ENCODE data around the gene TMEM94.

Gene TMEM94

DNA sequence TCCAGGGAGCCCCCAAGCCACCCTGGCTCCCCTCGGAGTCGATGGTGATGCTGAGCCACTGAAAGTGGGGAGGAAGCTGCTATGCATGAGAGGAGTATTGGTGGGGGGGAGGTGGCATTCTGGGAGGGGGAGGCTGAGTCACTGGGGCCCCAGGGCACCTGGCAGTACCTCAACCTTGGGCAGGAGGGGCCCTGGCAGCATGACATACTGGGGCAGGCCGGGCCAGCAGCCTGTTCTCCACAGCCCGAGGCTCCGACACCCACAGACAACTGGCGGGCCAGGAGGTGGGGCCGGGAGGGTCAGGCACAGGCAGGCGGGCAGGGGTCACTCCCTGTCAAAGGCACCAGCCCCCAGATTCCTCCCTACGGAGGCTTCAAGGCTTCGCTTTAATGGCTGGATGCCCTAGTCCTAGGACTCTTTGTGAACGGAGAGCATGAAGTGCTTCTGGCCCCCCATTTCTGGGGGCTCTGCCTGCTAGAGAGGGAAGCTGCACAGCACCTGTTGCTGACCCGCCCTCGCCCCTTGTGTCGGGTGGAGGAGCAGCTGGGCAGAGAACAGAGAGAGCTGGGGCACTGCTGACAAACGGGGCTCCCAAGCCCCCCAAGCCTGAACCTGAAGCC is 58.0 kb downstream of the TMEM94 start (continued):
- TF ChIP-seq, protein P1, sequence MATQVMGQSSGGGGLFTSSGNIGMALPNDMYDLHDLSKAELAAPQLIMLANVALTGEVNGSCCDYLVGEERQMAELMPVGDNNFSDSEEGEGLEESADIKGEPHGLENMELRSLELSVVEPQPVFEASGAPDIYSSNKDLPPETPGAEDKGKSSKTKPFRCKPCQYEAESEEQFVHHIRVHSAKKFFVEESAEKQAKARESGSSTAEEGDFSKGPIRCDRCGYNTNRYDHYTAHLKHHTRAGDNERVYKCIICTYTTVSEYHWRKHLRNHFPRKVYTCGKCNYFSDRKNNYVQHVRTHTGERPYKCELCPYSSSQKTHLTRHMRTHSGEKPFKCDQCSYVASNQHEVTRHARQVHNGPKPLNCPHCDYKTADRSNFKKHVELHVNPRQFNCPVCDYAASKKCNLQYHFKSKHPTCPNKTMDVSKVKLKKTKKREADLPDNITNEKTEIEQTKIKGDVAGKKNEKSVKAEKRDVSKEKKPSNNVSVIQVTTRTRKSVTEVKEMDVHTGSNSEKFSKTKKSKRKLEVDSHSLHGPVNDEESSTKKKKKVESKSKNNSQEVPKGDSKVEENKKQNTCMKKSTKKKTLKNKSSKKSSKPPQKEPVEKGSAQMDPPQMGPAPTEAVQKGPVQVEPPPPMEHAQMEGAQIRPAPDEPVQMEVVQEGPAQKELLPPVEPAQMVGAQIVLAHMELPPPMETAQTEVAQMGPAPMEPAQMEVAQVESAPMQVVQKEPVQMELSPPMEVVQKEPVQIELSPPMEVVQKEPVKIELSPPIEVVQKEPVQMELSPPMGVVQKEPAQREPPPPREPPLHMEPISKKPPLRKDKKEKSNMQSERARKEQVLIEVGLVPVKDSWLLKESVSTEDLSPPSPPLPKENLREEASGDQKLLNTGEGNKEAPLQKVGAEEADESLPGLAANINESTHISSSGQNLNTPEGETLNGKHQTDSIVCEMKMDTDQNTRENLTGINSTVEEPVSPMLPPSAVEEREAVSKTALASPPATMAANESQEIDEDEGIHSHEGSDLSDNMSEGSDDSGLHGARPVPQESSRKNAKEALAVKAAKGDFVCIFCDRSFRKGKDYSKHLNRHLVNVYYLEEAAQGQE (tag by site-specific recombination; IDR thresholded peaks at IDR 0.05), result no peak
- peak; percentile 97 for TF ChIP-seq SCRT2 (tag by site-specific recombination; IDR thresholded peaks at IDR 0.05)
- no peak for TF ChIP-seq ZNF404 (tag by site-specific recombination; IDR thresholded peaks at IDR 0.05)
- TF ChIP-seq ZNF670 (tag by site-specific recombination; IDR thresholded peaks at IDR 0.05; ENCODE audit: low read depth), result no peak
- TF ChIP-seq ZNF624 (tag by site-specific recombination; IDR thresholded peaks at IDR 0.05), result no peak
- no peak for TF ChIP-seq ZNF777 (tag by site-specific recombination; IDR thresholded peaks at IDR 0.05; ENCODE audit: borderline replicate concordance)
- no peak for TF ChIP-seq ZBTB17 (tag by site-specific recombination; IDR thresholded peaks at IDR 0.05)
- TF ChIP-seq, protein P2, sequence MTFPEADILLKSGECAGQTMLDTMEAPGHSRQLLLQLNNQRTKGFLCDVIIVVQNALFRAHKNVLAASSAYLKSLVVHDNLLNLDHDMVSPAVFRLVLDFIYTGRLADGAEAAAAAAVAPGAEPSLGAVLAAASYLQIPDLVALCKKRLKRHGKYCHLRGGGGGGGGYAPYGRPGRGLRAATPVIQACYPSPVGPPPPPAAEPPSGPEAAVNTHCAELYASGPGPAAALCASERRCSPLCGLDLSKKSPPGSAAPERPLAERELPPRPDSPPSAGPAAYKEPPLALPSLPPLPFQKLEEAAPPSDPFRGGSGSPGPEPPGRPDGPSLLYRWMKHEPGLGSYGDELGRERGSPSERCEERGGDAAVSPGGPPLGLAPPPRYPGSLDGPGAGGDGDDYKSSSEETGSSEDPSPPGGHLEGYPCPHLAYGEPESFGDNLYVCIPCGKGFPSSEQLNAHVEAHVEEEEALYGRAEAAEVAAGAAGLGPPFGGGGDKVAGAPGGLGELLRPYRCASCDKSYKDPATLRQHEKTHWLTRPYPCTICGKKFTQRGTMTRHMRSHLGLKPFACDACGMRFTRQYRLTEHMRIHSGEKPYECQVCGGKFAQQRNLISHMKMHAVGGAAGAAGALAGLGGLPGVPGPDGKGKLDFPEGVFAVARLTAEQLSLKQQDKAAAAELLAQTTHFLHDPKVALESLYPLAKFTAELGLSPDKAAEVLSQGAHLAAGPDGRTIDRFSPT (tag by site-specific recombination; IDR thresholded peaks at IDR 0.05), result peak; percentile 46; the same call in 1 of the 2 replicates
- TF ChIP-seq, protein P3, sequence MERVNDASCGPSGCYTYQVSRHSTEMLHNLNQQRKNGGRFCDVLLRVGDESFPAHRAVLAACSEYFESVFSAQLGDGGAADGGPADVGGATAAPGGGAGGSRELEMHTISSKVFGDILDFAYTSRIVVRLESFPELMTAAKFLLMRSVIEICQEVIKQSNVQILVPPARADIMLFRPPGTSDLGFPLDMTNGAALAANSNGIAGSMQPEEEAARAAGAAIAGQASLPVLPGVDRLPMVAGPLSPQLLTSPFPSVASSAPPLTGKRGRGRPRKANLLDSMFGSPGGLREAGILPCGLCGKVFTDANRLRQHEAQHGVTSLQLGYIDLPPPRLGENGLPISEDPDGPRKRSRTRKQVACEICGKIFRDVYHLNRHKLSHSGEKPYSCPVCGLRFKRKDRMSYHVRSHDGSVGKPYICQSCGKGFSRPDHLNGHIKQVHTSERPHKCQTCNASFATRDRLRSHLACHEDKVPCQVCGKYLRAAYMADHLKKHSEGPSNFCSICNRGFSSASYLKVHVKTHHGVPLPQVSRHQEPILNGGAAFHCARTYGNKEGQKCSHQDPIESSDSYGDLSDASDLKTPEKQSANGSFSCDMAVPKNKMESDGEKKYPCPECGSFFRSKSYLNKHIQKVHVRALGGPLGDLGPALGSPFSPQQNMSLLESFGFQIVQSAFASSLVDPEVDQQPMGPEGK (tag by site-specific recombination; IDR thresholded peaks at IDR 0.05), result peak; percentile 52; the same call in 1 of the 2 replicates
- TF ChIP-seq KLF17 (tag by site-specific recombination; IDR thresholded peaks at IDR 0.05), result peak; percentile 98
- no peak for TF ChIP-seq ZNF791 (tag by site-specific recombination; IDR thresholded peaks at IDR 0.05)
- TF ChIP-seq ZNF660 (tag by site-specific recombination; IDR thresholded peaks at IDR 0.05), result no peak
- no peak for TF ChIP-seq ZNF341 (tag by site-specific recombination; IDR thresholded peaks at IDR 0.05; ENCODE audit: low read depth)
- TF ChIP-seq, protein P4, sequence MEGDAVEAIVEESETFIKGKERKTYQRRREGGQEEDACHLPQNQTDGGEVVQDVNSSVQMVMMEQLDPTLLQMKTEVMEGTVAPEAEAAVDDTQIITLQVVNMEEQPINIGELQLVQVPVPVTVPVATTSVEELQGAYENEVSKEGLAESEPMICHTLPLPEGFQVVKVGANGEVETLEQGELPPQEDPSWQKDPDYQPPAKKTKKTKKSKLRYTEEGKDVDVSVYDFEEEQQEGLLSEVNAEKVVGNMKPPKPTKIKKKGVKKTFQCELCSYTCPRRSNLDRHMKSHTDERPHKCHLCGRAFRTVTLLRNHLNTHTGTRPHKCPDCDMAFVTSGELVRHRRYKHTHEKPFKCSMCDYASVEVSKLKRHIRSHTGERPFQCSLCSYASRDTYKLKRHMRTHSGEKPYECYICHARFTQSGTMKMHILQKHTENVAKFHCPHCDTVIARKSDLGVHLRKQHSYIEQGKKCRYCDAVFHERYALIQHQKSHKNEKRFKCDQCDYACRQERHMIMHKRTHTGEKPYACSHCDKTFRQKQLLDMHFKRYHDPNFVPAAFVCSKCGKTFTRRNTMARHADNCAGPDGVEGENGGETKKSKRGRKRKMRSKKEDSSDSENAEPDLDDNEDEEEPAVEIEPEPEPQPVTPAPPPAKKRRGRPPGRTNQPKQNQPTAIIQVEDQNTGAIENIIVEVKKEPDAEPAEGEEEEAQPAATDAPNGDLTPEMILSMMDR (tag by site-specific recombination; IDR thresholded peaks at IDR 0.05), result no peak
- TF ChIP-seq ZNF169 (tag by site-specific recombination; IDR thresholded peaks at IDR 0.05), result no peak
- TF ChIP-seq ZNF324 (tag by site-specific recombination; IDR thresholded peaks at IDR 0.05), result no peak
- TF ChIP-seq, protein P5, sequence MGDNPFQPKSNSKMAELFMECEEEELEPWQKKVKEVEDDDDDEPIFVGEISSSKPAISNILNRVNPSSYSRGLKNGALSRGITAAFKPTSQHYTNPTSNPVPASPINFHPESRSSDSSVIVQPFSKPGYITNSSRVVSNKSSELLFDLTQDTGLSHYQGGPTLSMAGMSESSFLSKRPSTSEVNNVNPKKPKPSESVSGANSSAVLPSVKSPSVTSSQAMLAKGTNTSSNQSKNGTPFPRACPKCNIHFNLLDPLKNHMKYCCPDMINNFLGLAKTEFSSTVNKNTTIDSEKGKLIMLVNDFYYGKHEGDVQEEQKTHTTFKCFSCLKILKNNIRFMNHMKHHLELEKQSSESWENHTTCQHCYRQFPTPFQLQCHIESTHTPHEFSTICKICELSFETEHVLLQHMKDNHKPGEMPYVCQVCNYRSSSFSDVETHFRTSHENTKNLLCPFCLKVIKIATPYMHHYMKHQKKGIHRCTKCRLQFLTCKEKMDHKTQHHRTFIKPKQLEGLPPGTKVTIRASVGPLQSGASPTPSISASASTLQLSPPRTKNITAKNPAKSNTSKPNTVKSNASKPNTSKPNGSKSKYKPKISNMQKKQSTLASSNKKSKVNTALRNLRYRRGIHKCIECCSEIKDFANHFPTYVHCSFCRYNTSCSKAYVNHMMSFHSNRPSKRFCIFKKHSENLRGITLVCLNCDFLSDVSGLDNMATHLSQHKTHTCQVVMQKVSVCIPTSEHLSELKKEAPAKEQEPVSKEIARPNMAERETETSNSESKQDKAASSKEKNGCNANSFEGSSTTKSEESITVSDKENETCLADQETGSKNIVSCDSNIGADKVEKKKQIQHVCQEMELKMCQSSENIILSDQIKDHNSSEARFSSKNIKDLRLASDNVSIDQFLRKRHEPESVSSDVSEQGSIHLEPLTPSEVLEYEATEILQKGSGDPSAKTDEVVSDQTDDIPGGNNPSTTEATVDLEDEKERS (tag by site-specific recombination; IDR thresholded peaks at IDR 0.05), result no peak
- TF ChIP-seq ZNF37A (tag by site-specific recombination; IDR thresholded peaks at IDR 0.05), result no peak
- TF ChIP-seq ZNF354C (tag by site-specific recombination; IDR thresholded peaks at IDR 0.05; ENCODE audit: borderline replicate concordance, low read depth), result no peak
- no peak for TF ChIP-seq TSHZ1 (tag by site-specific recombination; IDR thresholded peaks at IDR 0.05; ENCODE audit: borderline replicate concordance)
- no peak for TF ChIP-seq ZNF426 (tag by site-specific recombination; IDR thresholded peaks at IDR 0.05)
- no peak for TF ChIP-seq ZNF157 (tag by site-specific recombination; IDR thresholded peaks at IDR 0.05)
